ENCODE results near the gene DMD. TPM values are rescaled to one million over a fixed set of nuclear protein-coding genes. Genes with fewer than 3 reads are reported as not detected.

Gene DMD
- total RNA-seq, 1 donor from 2014 or later: 22.2 TPM

GRCh38 chrX:31185884-31186283 lies 2025.5 kb downstream of the DMD start:
- Histone ChIP-seq H3K4me3 (ENCODE audit: insufficient read depth, low read depth, low read length) (no peak overlapping the region), H3K9ac (ENCODE audit: low read length) (no peak overlapping the region), H3K27me3 (ENCODE audit: insufficient read depth, low read length) (no peaks in the 10 kb centered on the region), H3K27ac (ENCODE audit: low read depth, low read length) (no peak overlapping the region), H3K4me1 (ENCODE audit: insufficient read depth, low read length) (no peaks in the 10 kb centered on the region), H2AFZ (ENCODE audit: low read depth, low read length) (no peak overlapping the region), H4K20me1 (ENCODE audit: insufficient read depth, low read length) (no peaks in the 10 kb centered on the region), H3K79me2 (ENCODE audit: insufficient read depth, low read length) (no peaks in the 10 kb centered on the region), H3K9me3 (ENCODE audit: insufficient read depth, low read depth, low read length) (no peaks in the 10 kb centered on the region), H3K36me3 (ENCODE audit: insufficient read depth, low read length) (no peaks in the 10 kb centered on the region), H3K4me2 (ENCODE audit: low read length) (no peak overlapping the region)
- DNase-seq (ENCODE audit: low read depth) (no peak), FAIRE-seq (no peak)
- Mint-ChIP-seq H3K27me3 (ENCODE audit: low read depth, unreplicated experiment) (no peaks in the 10 kb centered on the region), H3K9me3 (ENCODE audit: unreplicated experiment) (no peaks in the 10 kb centered on the region), H3K4me1 (ENCODE audit: low read depth, unreplicated experiment) (no peaks in the 10 kb centered on the region), H3K27ac (ENCODE audit: unreplicated experiment) (no peak overlapping the region), H3K4me3 (ENCODE audit: unreplicated experiment) (no peak overlapping the region), H3K36me3 (ENCODE audit: low read depth, unreplicated experiment) (no peaks in the 10 kb centered on the region)
- TF ChIP-seq EZH2 (IDR thresholded peaks at IDR 0.05; ENCODE audit: insufficient read depth, low read length) (no peak), CTCF (IDR thresholded peaks at IDR 0.05; ENCODE audit: insufficient read depth, low read depth, low read length) (no peak)

GRCh38 chrX:31181377-31182000 lies 2029.9 kb downstream of the DMD start:
- H3K4me3 Mint-ChIP-seq (ENCODE audit: unreplicated experiment): no peak overlapping the region
- Histone ChIP-seq H3K36me3 (ENCODE audit: insufficient read depth, low read length) (no peaks in the 10 kb centered on the region), H4K20me1 (ENCODE audit: insufficient read depth, low read length) (no peaks in the 10 kb centered on the region), H3K79me2 (ENCODE audit: insufficient read depth, low read length) (no peaks in the 10 kb centered on the region), H3K27ac (ENCODE audit: low read depth, low read length) (no peak overlapping the region), H3K4me1 (ENCODE audit: insufficient read depth, low read length) (no peaks in the 10 kb centered on the region), H2AFZ (ENCODE audit: low read depth, low read length) (no peak overlapping the region), H3K9ac (ENCODE audit: low read length) (no peak overlapping the region), H3K4me2 (ENCODE audit: low read length) (no peak overlapping the region), H3K4me3 (ENCODE audit: insufficient read depth, low read depth, low read length) (no peak overlapping the region), H3K9me3 (ENCODE audit: insufficient read depth, low read depth, low read length) (no peaks in the 10 kb centered on the region), H3K27me3 (ENCODE audit: insufficient read depth, low read length) (no peaks in the 10 kb centered on the region)
- H3K4me1 Mint-ChIP-seq (ENCODE audit: low read depth, unreplicated experiment): no peaks in the 10 kb centered on the region
- TF ChIP-seq CTCF (IDR thresholded peaks at IDR 0.05; ENCODE audit: insufficient read depth, low read depth, low read length): no peak
- no peak for TF ChIP-seq EZH2 (IDR thresholded peaks at IDR 0.05; ENCODE audit: insufficient read depth, low read length)
- no peak overlapping the region for H3K27ac Mint-ChIP-seq (ENCODE audit: unreplicated experiment)
- FAIRE-seq: peak; percentile 98
- H3K36me3 Mint-ChIP-seq (ENCODE audit: low read depth, unreplicated experiment): no peaks in the 10 kb centered on the region
- no peaks in the 10 kb centered on the region for H3K27me3 Mint-ChIP-seq (ENCODE audit: low read depth, unreplicated experiment)
- H3K9me3 Mint-ChIP-seq (ENCODE audit: unreplicated experiment): no peaks in the 10 kb centered on the region
- DNase-seq (ENCODE audit: low read depth): no peak

DNA sequence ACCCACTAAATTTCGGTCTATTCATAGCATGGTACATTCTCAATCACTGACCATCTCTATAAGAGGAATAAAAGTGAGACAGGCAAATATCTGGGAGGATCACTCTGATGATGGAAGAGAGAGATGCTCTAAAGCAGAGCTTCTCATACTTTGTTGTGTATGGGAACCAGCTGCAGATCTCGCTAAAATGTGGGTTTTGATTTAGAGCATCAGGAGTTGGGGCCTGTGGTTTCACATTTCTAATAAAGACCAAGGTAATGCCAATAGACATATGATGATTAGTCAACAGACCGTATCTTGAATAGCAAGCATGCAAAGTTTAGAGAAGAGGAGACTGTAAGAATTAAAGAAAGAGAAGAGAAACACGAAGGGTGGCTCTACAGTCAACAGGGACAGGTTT lies 2032.1 kb downstream of the DMD start:
- no peaks in the 10 kb centered on the region for H4K20me1 ChIP-seq (ENCODE audit: insufficient read depth, low read length)
- H3K27me3 ChIP-seq (ENCODE audit: insufficient read depth, low read length): no peaks in the 10 kb centered on the region
- Mint-ChIP-seq H3K27ac (ENCODE audit: unreplicated experiment) (no peak overlapping the region), H3K27me3 (ENCODE audit: low read depth, unreplicated experiment) (no peaks in the 10 kb centered on the region), H3K4me3 (ENCODE audit: unreplicated experiment) (no peak overlapping the region), H3K36me3 (ENCODE audit: low read depth, unreplicated experiment) (no peaks in the 10 kb centered on the region), H3K9me3 (ENCODE audit: unreplicated experiment) (no peaks in the 10 kb centered on the region), H3K4me1 (ENCODE audit: low read depth, unreplicated experiment) (no peaks in the 10 kb centered on the region)
- no peak overlapping the region for H3K27ac ChIP-seq (ENCODE audit: low read depth, low read length)
- no peak for DNase-seq (ENCODE audit: low read depth)
- no peak overlapping the region for H3K9ac ChIP-seq (ENCODE audit: low read length)
- no peaks in the 10 kb centered on the region for H3K4me1 ChIP-seq (ENCODE audit: insufficient read depth, low read length)
- no peak for TF ChIP-seq CTCF (IDR thresholded peaks at IDR 0.05; ENCODE audit: insufficient read depth, low read depth, low read length)
- TF ChIP-seq EZH2 (IDR thresholded peaks at IDR 0.05; ENCODE audit: insufficient read depth, low read length): no peak
- H3K9me3 ChIP-seq (ENCODE audit: insufficient read depth, low read depth, low read length): no peaks in the 10 kb centered on the region
- H2AFZ ChIP-seq (ENCODE audit: low read depth, low read length): no peak overlapping the region
- no peak overlapping the region for H3K4me2 ChIP-seq (ENCODE audit: low read length)
- no peaks in the 10 kb centered on the region for H3K36me3 ChIP-seq (ENCODE audit: insufficient read depth, low read length)
- H3K79me2 ChIP-seq (ENCODE audit: insufficient read depth, low read length): no peaks in the 10 kb centered on the region
- peak; percentile 98 for FAIRE-seq
- no peak overlapping the region for H3K4me3 ChIP-seq (ENCODE audit: insufficient read depth, low read depth, low read length)

Measured in astrocyte (in vitro differentiated cells and primary cell).